Gastroesophageal sphincter (tissue), 4 donors: Measurements from ENCODE around the gene MYOZ3. TPM values are rescaled to one million over a fixed set of nuclear protein-coding genes. Genes with fewer than 3 reads are reported as not detected.

Source experiments
- ATAC-seq: fragments of 150-250 bp; one replicate; pipeline ENCODE4 v1.9.1; 2016; ENCODE audit warnings: mild to moderate bottlenecking, moderate library complexity
- H3K27ac ChIP-seq, 4 donors: fragments of 200-600 bp; sonication (generic) in 3 of 4; 1 replicate in 3 of 4; 2 replicates in 1 of 4; pipeline ENCODE4 v1.5.1; 2016 to 2019
- H3K27me3 ChIP-seq: fragments of 200-600 bp; sonication (generic); one replicate; pipeline ENCODE4 v1.5.1; 2019
- H3K36me3 ChIP-seq, 2 donors: fragments of 200-600 bp; sonication (generic); one replicate each; pipeline ENCODE4 v1.5.1; 2019; ENCODE audit warnings: control low read depth in 1 of 2
- H3K4me1 ChIP-seq, 3 donors: fragments of 200-600 bp; sonication (generic); 1 replicate in 2 of 3; 2 replicates in 1 of 3; pipeline ENCODE4 v1.5.1; 2016 to 2019; ENCODE audit warnings: control low read depth in 2 of 3
- H3K4me3 ChIP-seq, 2 donors: fragments of 200-600 bp; sonication (generic); one replicate each; pipeline ENCODE4 v1.5.1; 2019; ENCODE audit warnings: mild to moderate bottlenecking in 1 of 2, moderate library complexity in 1 of 2
- H3K9me3 ChIP-seq, 3 donors: fragments of 200-600 bp; sonication (generic); one replicate each; pipeline ENCODE4 v1.5.1; 2017 to 2019; ENCODE audit warnings: control low read depth in 2 of 3
- CTCF ChIP-seq, 4 experiments: fragments of 200-600 bp in 2 of 4; fragments of 450-650 bp in 2 of 4; sonication (generic) in 1 of 4; IDR thresholded peaks; one replicate each; pipeline ENCODE4 v1.5.1; 2017 to 2019; ENCODE audit warnings: antibody characterized with exemption in 4 of 4, mild to moderate bottlenecking in 2 of 4, moderate library complexity in 2 of 4
- EP300 ChIP-seq: sonication (generic); formaldehyde crosslinking; IDR thresholded peaks from one replicate; pipeline ENCODE4 v1.6.1; 2017; ENCODE audit warnings: antibody characterized with exemption, mild to moderate bottlenecking
- POLR2A ChIP-seq, 2 donors: fragments of 450-650 bp; IDR thresholded peaks; one replicate each; pipeline ENCODE4 v1.6.1; 2017; ENCODE audit warnings: antibody characterized with exemption in 2 of 2, mild to moderate bottlenecking in 2 of 2, moderate library complexity in 1 of 2
- POLR2AphosphoS5 ChIP-seq: sonication (generic); formaldehyde crosslinking; IDR thresholded peaks from one replicate; pipeline ENCODE4 v1.6.1; 2017; ENCODE audit warnings: antibody characterized with exemption
- WGBS, 2 donors: methylation state at CpG; one replicate each; pipeline ENCODE4 v1.1.5; 2018; ENCODE audit warnings: low coverage in 1 of 2; 5-methylcytosine and 5-hydroxymethylcytosine counted together
- total RNA-seq, 4 donors: library from RNA; depleted of rRNA; stranded (reverse); fragments of >200 nt; gene quantifications; one replicate each; pipeline ENCODE4 v1.1.0, GENCODE V29; 2016

The MYOZ3 gene
- total RNA-seq, 4 donors from 2014 or later, result 0.13 to 0.62 (median 0.22) TPM; not detected in 1

GRCh38 chr5:150641824-150642566 lies 19.1 kb upstream of the MYOZ3 start:
- peaks cover 21 to 98% (median 71%) of the 10 kb centered on the region in 3 donors for H3K4me1 ChIP-seq
- no peak overlapping the region for H3K4me3 ChIP-seq
- H3K9me3 ChIP-seq, result no peaks in the 10 kb centered on the region
- no peak for ATAC-seq
- peak overlapping the region; percentile 45 to 92 (median 85) for H3K27ac ChIP-seq
- no peak for TF ChIP-seq POLR2AphosphoS5
- TF ChIP-seq EP300, result no peak
- TF ChIP-seq POLR2A (IDR thresholded peaks at IDR 0.05), result no peak
- TF ChIP-seq CTCF (IDR thresholded peaks at IDR 0.05), result no peak
- H3K27me3 ChIP-seq, result no peaks in the 10 kb centered on the region
- WGBS, 2 donors, result 60 to 80% methylated on average over 1 of the region's 5 CpGs
- no peaks in the 10 kb centered on the region for H3K36me3 ChIP-seq

GRCh38 chr5:150642567-150642927 lies 18.5 kb upstream of the MYOZ3 start:
- H3K4me1 ChIP-seq, result peaks cover 21 to 98% (median 71%) of the 10 kb centered on the region in 3 donors
- no peaks in the 10 kb centered on the region for H3K9me3 ChIP-seq
- no CpG with 5 or more reads among the region's 5 CpGs for WGBS, 2 donors
- ATAC-seq, result peak; percentile 63
- no peak overlapping the region for H3K4me3 ChIP-seq
- TF ChIP-seq POLR2AphosphoS5 (peak; percentile 70), CTCF (IDR thresholded peaks at IDR 0.05) (no peak)
- H3K36me3 ChIP-seq, result no peaks in the 10 kb centered on the region
- H3K27me3 ChIP-seq, result no peaks in the 10 kb centered on the region
- H3K27ac ChIP-seq, result peak overlapping the region; percentile 3 to 92 (median 85)

GRCh38 chr5:150642991-150643710 lies 17.9 kb upstream of the MYOZ3 start:
- peaks cover 21 to 98% (median 69%) of the 10 kb centered on the region in 3 donors for H3K4me1 ChIP-seq
- H3K27me3 ChIP-seq, result no peaks in the 10 kb centered on the region
- H3K36me3 ChIP-seq, result peaks cover 0 to 5% of the 10 kb centered on the region in 2 donors
- no peaks in the 10 kb centered on the region for H3K9me3 ChIP-seq
- ATAC-seq, result no peak
- TF ChIP-seq POLR2AphosphoS5 (no peak), POLR2A (IDR thresholded peaks at IDR 0.05) (no peak), EP300 (no peak), CTCF (IDR thresholded peaks at IDR 0.05) (no peak)
- 64 to 93% methylated on average over 4 to 12 of the region's 12 CpGs for WGBS, 2 donors
- no peak overlapping the region for H3K4me3 ChIP-seq
- peak overlapping the region in 3 of 4 donors; percentile 84 to 92 (median 86) for H3K27ac ChIP-seq

GRCh38 chr5:150644058-150644457 lies 17.0 kb upstream of the MYOZ3 start:
- WGBS, 2 donors, result 55 to 81% methylated on average over 4 to 5 of the region's 5 CpGs
- peak overlapping the region in 3 of 4 donors; percentile 84 to 92 (median 86) for H3K27ac ChIP-seq
- H3K4me3 ChIP-seq, result no peak overlapping the region
- H3K36me3 ChIP-seq, result peaks cover 0 to 14% of the 10 kb centered on the region in 2 donors
- no peak for TF ChIP-seq POLR2A (IDR thresholded peaks at IDR 0.05)
- no peak for TF ChIP-seq CTCF (IDR thresholded peaks at IDR 0.05)
- TF ChIP-seq EP300, result no peak
- H3K4me1 ChIP-seq, result peaks cover 21 to 98% (median 67%) of the 10 kb centered on the region in 3 donors
- ATAC-seq, result no peak
- no peaks in the 10 kb centered on the region for H3K9me3 ChIP-seq
- H3K27me3 ChIP-seq, result no peaks in the 10 kb centered on the region
